Neural cell (in vitro differentiated cells): ENCODE measurements around the gene FRMD4A. TPM values are rescaled to one million over a fixed set of nuclear protein-coding genes. Genes with fewer than 3 reads are reported as not detected.

Experiments
- H2AFZ ChIP-seq: fragments of 200-600, 300-800 bp; sonication (generic), shearing (Covaris generic); 2 replicates; pipeline ENCODE4 v1.6.0; 2014; ENCODE audit warnings: low read depth, mild to moderate bottlenecking, antibody characterized with exemption, low read length, moderate library complexity
- H3F3A ChIP-seq: fragments of 200-600 bp; shearing (Covaris generic); 2 replicates; pipeline ENCODE4 v1.6.1; 2016; ENCODE audit warnings: mild to moderate bottlenecking, moderate library complexity, mixed read lengths, antibody characterized with exemption, low read length; ENCODE audit not compliant: insufficient read depth, poor library complexity, severe bottlenecking
- H3K27ac ChIP-seq: fragments of 200-600, 300-800 bp; sonication (generic), shearing (Covaris generic); 2 replicates; pipeline ENCODE4 v1.5.1; 2014; ENCODE audit warnings: mild to moderate bottlenecking, low read length, moderate library complexity
- H3K27me3 ChIP-seq: fragments of 300-800, 200-600 bp; sonication (generic), shearing (Covaris generic); 2 replicates; pipeline ENCODE4 v1.6.0; 2014; ENCODE audit warnings: mild to moderate bottlenecking, low read depth, low read length, moderate library complexity; ENCODE audit not compliant: insufficient read depth
- H3K36me3 ChIP-seq: fragments of 300-800, 200-600 bp; sonication (generic), shearing (Covaris generic); 2 replicates; pipeline ENCODE4 v1.5.1; 2014; ENCODE audit warnings: mild to moderate bottlenecking, antibody characterized with exemption, low read length, moderate library complexity; ENCODE audit not compliant: insufficient read depth
- H3K4me2 ChIP-seq: fragments of 300-800, 200-600 bp; sonication (generic), shearing (Covaris generic); 2 replicates; pipeline ENCODE4 v1.6.0; 2014; ENCODE audit warnings: mild to moderate bottlenecking, low read length
- H3K4me3 ChIP-seq: fragments of 300-800, 200-600 bp; sonication (generic), shearing (Covaris generic); 2 replicates; pipeline ENCODE4 v1.5.1; 2014; ENCODE audit warnings: mild to moderate bottlenecking, low read length, moderate library complexity
- H3K79me2 ChIP-seq: fragments of 200-600 bp; shearing (Covaris generic); replicated peaks from 2 replicates; pipeline ENCODE4 v1.6.0; 2014; ENCODE audit warnings: mild to moderate bottlenecking, low read length, moderate library complexity; ENCODE audit not compliant: insufficient read depth
- H3K9ac ChIP-seq: fragments of 300-800, 200-600 bp; sonication (generic), shearing (Covaris generic); 2 replicates; pipeline ENCODE4 v1.6.1; 2016; ENCODE audit warnings: mild to moderate bottlenecking, low read length, mixed read lengths
- H3K9me2 ChIP-seq: fragments of 200-600 bp; shearing (Covaris generic); 2 replicates; pipeline ENCODE4 v1.6.1; 2016; ENCODE audit warnings: mild to moderate bottlenecking, low read length, mixed read lengths; ENCODE audit not compliant: insufficient read depth
- H3K9me3 ChIP-seq: fragments of 200-600, 300-800 bp; sonication (generic), shearing (Covaris generic); 2 replicates; pipeline ENCODE4 v1.6.1; 2016; ENCODE audit warnings: mild to moderate bottlenecking, mixed run types, low read length, moderate library complexity, mixed read lengths
- H4K20me1 ChIP-seq: fragments of 200-600 bp; shearing (Covaris generic); 2 replicates; pipeline ENCODE4 v1.6.1; 2016; ENCODE audit warnings: mild to moderate bottlenecking, mixed run types; ENCODE audit not compliant: insufficient read depth
- CTCF ChIP-seq: fragments of 450-650 bp; IDR thresholded peaks from 2 replicates; pipeline ENCODE4 v1.5.1; 2014; ENCODE audit warnings: antibody characterized with exemption, mild to moderate bottlenecking, moderate library complexity; ENCODE audit not compliant: poor library complexity, severe bottlenecking
- EP300 ChIP-seq: fragments of 450-650 bp; conservative IDR thresholded peaks from 2 replicates; pipeline ENCODE4 v1.6.1; 2014; ENCODE audit warnings: antibody characterized with exemption, mild to moderate bottlenecking, moderate library complexity; ENCODE audit not compliant: poor library complexity, severe bottlenecking
- EZH2 ChIP-seq: fragments of 200-600, 300-800 bp; shearing (Covaris generic), sonication (generic); IDR thresholded peaks from 2 replicates; pipeline ENCODE4 v1.6.1; 2014; ENCODE audit warnings: antibody characterized with exemption, low read length, borderline replicate concordance, mild to moderate bottlenecking; ENCODE audit not compliant: insufficient read depth, poor library complexity, severe bottlenecking
- MXI1 ChIP-seq: fragments of 450-650 bp; conservative IDR thresholded peaks from 2 replicates; pipeline ENCODE4 v1.6.1; 2014; ENCODE audit warnings: antibody characterized with exemption, mild to moderate bottlenecking; ENCODE audit not compliant: poor library complexity, severe bottlenecking
- POLR2AphosphoS5 ChIP-seq: IDR thresholded peaks from 2 replicates; pipeline ENCODE4 v1.6.1; 2012
- RAD21 ChIP-seq: fragments of 450-650 bp; conservative IDR thresholded peaks from 2 replicates; pipeline ENCODE4 v1.6.1; 2014; ENCODE audit warnings: antibody characterized with exemption, mild to moderate bottlenecking, moderate library complexity
- REST ChIP-seq: IDR thresholded peaks from 2 replicates; pipeline ENCODE4 v1.6.1; 2012; ENCODE audit warnings: borderline replicate concordance
- SMC3 ChIP-seq: fragments of 450-650 bp; conservative IDR thresholded peaks from 2 replicates; pipeline ENCODE4 v1.6.1; 2014; ENCODE audit warnings: antibody characterized with exemption, mild to moderate bottlenecking, moderate library complexity; ENCODE audit not compliant: poor library complexity
- TAF1 ChIP-seq: IDR thresholded peaks from 2 replicates; pipeline ENCODE4 v1.6.1; 2012; ENCODE audit warnings: low read depth
- polyA plus RNA-seq: library from polyadenylated mRNA; depleted of rRNA; stranded (reverse); fragments of >200 nt; gene quantifications from 2 replicates; pipeline ENCODE4 v1.2.3, GENCODE V29; 2014

The FRMD4A gene
- polyA plus RNA-seq, 1 donor from 2014 or later = 36.5 TPM

- no peaks in the 10 kb centered on the region for H3K27me3 ChIP-seq
- no peaks in the 10 kb centered on the region for H3K79me2 ChIP-seq
- H2AFZ ChIP-seq = no peak overlapping the region
- H3K9me3 ChIP-seq = no peaks in the 10 kb centered on the region
- H3K36me3 ChIP-seq = no peaks in the 10 kb centered on the region
- H3K4me2 ChIP-seq = no peak overlapping the region
- TF ChIP-seq CTCF (no peak), EZH2 (no peak), EP300 (no peak), RAD21 (no peak), POLR2AphosphoS5 (no peak), SMC3 (no peak), TAF1 (no peak), MXI1 (no peak), REST (no peak)
- no peak overlapping the region for H3K27ac ChIP-seq
- no peak overlapping the region for H3K9ac ChIP-seq
- H3K9me2 ChIP-seq = no peaks in the 10 kb centered on the region
- H3K4me3 ChIP-seq = no peak overlapping the region
- no peaks in the 10 kb centered on the region for H3F3A ChIP-seq
- no peaks in the 10 kb centered on the region for H4K20me1 ChIP-seq
These were observed 673.5 kb downstream of the FRMD4A start for GRCh38 chr10:13657101-13657680.

- H3K36me3 ChIP-seq = no peaks in the 10 kb centered on the region
- no peak overlapping the region for H3K4me3 ChIP-seq
- no peaks in the 10 kb centered on the region for H4K20me1 ChIP-seq
These were observed 674.2 kb downstream of the FRMD4A start for GRCh38 chr10:13656337-13657100.

More at GRCh38 chr10:13656337-13657100, 674.2 kb downstream of the FRMD4A start:
- H3K27me3 ChIP-seq = no peaks in the 10 kb centered on the region
- H2AFZ ChIP-seq = no peak overlapping the region
- no peak overlapping the region for H3K9ac ChIP-seq
- H3K4me2 ChIP-seq = no peak overlapping the region
- no peaks in the 10 kb centered on the region for H3K79me2 ChIP-seq
- H3K27ac ChIP-seq = no peak overlapping the region
- TF ChIP-seq REST (no peak), EZH2 (no peak), POLR2AphosphoS5 (no peak), MXI1 (no peak), EP300 (no peak), SMC3 (no peak), CTCF (no peak), TAF1 (no peak)
- H3K9me3 ChIP-seq = no peaks in the 10 kb centered on the region
- H3K9me2 ChIP-seq = no peaks in the 10 kb centered on the region
- no peaks in the 10 kb centered on the region for H3F3A ChIP-seq
